Erythroblast (primary cell): Measurements from ENCODE around the gene ROBO2.

Experiments used
- GATA1 ChIP-seq: IDR thresholded peaks from 2 replicates; pipeline ENCODE4 v1.6.1; 2011; ENCODE audit warnings: low read depth, mild to moderate bottlenecking, control low read depth, low read length, moderate library complexity
- POLR2A ChIP-seq: IDR thresholded peaks from 2 replicates; pipeline ENCODE4 v1.6.1; 2011; ENCODE audit warnings: mild to moderate bottlenecking, low read length

DNA sequence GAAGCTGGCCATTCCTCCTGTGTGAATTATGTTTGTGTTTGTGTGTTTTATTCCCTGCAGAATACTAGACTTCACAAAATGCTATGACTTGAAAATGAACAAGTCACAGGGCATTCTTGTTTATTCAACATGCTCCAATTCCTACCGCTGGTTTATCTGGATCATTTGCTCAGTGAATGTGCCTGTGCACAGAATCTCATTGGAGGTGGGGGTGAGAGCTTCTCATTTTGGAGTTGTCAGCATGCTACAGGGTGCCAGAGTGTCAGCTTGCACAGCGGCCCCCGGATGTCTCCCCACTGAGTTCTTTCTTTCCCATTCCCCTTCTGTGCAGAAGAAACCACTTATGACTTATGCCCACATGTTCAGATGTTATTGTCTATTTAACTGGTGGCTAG lies 428.7 kb downstream of the ROBO2 start:
- no peak for TF ChIP-seq POLR2A
- no peak for TF ChIP-seq GATA1
